A673 (cell line): Measurements from ENCODE around the gene TMEM97. TPM values are rescaled to one million over a fixed set of nuclear protein-coding genes. Genes with fewer than 3 reads are reported as not detected.

Experiments
- BruUV-seq: library from RNA; stranded (reverse); fragments of 400-500 nt; replicated peaks from 2 replicates; lab custom pipeline; 2021; lab: Mats Ljungman, UMichigan
- CTCF ChIA-PET: fragments of 300-600 bp; sonication (Branson Sonifier 250); formaldehyde crosslinking; loops from one replicate; lab custom pipeline; 2022; ENCODE audit warnings: antibody characterized with exemption; lab: Charles Lee
- POLR2A ChIA-PET: fragments of 300-600 bp; sonication (Branson Sonifier 250); formaldehyde crosslinking; loops from one replicate; lab custom pipeline; 2022; ENCODE audit warnings: antibody characterized with exemption; ENCODE audit not compliant: low non-redundant PET; lab: Charles Lee
- DNase-seq: peaks from one replicate; pipeline ENCODE4 v3.0.0-alpha.2; 2015; ENCODE audit warnings: low spot score
- H3K27ac ChIP-seq: fragments of 200-600 bp; sonication (generic); 2 replicates; pipeline ENCODE4 v1.5.1; 2016; ENCODE audit warnings: mixed run types, low read depth, mild to moderate bottlenecking, mixed read lengths, antibody characterized with exemption, low read length; ENCODE audit not compliant: poor library complexity, severe bottlenecking
- H3K27me3 ChIP-seq: fragments of 200-600 bp; sonication (generic); replicated peaks from 2 replicates; pipeline ENCODE4 v1.6.1; 2017; ENCODE audit warnings: mixed run types, low read depth, mild to moderate bottlenecking, mixed read lengths, antibody characterized with exemption, low read length; ENCODE audit not compliant: insufficient read depth, poor library complexity
- H3K36me3 ChIP-seq: fragments of 200-600 bp; sonication (generic); 2 replicates; pipeline ENCODE4 v1.6.1; 2016; ENCODE audit warnings: mixed run types, mild to moderate bottlenecking, mixed read lengths, antibody characterized with exemption, low read length; ENCODE audit not compliant: insufficient read depth, poor library complexity, severe bottlenecking
- H3K4me1 ChIP-seq: fragments of 200-600 bp; sonication (generic); 2 replicates; pipeline ENCODE4 v1.6.1; 2017; ENCODE audit warnings: mixed run types, mild to moderate bottlenecking, mixed read lengths, antibody characterized with exemption, low read length; ENCODE audit not compliant: insufficient read depth, poor library complexity, severe bottlenecking
- H3K4me3 ChIP-seq: fragments of 200-600 bp; sonication (generic); 2 replicates; pipeline ENCODE4 v1.5.1; 2016; ENCODE audit warnings: low read depth, mixed run types, mild to moderate bottlenecking, mixed read lengths, low read length; ENCODE audit not compliant: poor library complexity, severe bottlenecking
- H3K9me3 ChIP-seq: fragments of 200-600 bp; sonication (generic); 2 replicates; pipeline ENCODE4 v1.6.1; 2016; ENCODE audit warnings: mixed run types, low read depth, mild to moderate bottlenecking, mixed read lengths, antibody characterized with exemption, low read length; ENCODE audit not compliant: poor library complexity, severe bottlenecking
- CTCF ChIP-seq: fragments of 300-800, 200-600 bp; sonication (generic); conservative IDR thresholded peaks from 2 replicates; pipeline ENCODE4 v1.5.1; 2017; ENCODE audit warnings: low read depth, mild to moderate bottlenecking, antibody characterized with exemption, low read length, moderate library complexity, mixed read lengths
- EZH2 ChIP-seq: fragments of 200-600 bp; sonication (generic); IDR thresholded peaks from 2 replicates; pipeline ENCODE4 v1.6.1; 2017; ENCODE audit warnings: borderline replicate concordance, low read depth, mild to moderate bottlenecking, mixed read lengths, antibody characterized with exemption, low read length; ENCODE audit not compliant: poor library complexity, severe bottlenecking
- intact Hi-C: fragments of 100-400 bp; cut with micrococcal nuclease; formaldehyde crosslinking; loops from one replicate; pipeline ENCODE4 v1.10.0; 2022; ENCODE audit not compliant: unreplicated experiment
- total RNA-seq: library from RNA; stranded (reverse); gene quantifications from 2 replicates; pipeline ENCODE4 v1.2.3, GENCODE V29; 2021

TMEM97 gene
- total RNA-seq, 1 experiment from 2014 or later, result 134 TPM

GRCh38 chr17:28370035-28370743 lies 51.2 kb downstream of the TMEM97 start, which contains the start of gene VTN:
Gene VTN (minus strand): TSS chr17:28370307. CDS start chr17:28370203, 104 bp downstream.
- Histone ChIP-seq H3K9me3 (no peaks in the 10 kb centered on the region), H3K27ac (peak within 1 kb of the TSS; percentile 47), H3K36me3 (no peaks in the 10 kb centered on the region), H3K4me1 (peaks cover 17% of the 10 kb centered on the region), H3K4me3 (peak within 1 kb of the TSS; percentile 87), H3K27me3 (no peaks in the 10 kb centered on the region)
- ChIA-PET POLR2A (no interaction called here), CTCF (no interaction called here)
- intact Hi-C loops, result no loop called here
- no TSS peak for BruUV-seq
- DNase-seq, result peak; percentile 9
- TF ChIP-seq EZH2 (no peak), CTCF (no peak)

- no TSS peak for BruUV-seq
- intact Hi-C loops, result no loop called here
- Histone ChIP-seq H3K4me1 (peaks cover 17% of the 10 kb centered on the region), H3K27me3 (no peaks in the 10 kb centered on the region), H3K4me3 (peak overlapping the region; percentile 87), H3K9me3 (no peaks in the 10 kb centered on the region), H3K27ac (peak overlapping the region; percentile 47), H3K36me3 (no peaks in the 10 kb centered on the region)
- no peak for DNase-seq
- POLR2A ChIA-PET, result no interaction called here
- CTCF ChIA-PET, result no interaction called here
- TF ChIP-seq EZH2 (no peak), CTCF (no peak)
These were observed 51.7 kb downstream of the TMEM97 start for GRCh38 chr17:28370744-28371103.

GRCh38 chr17:28371245-28372202 lies 52.5 kb downstream of the TMEM97 start, which contains the start of gene SARM1:
Gene SARM1 (plus strand): TSS chr17:28371694. CDS start chr17:28372033, 339 bp downstream.
- peak; percentile 98 for DNase-seq
- intact Hi-C loops, result no loop called here
- peak within 1 kb of the TSS; percentile 87 for H3K4me3 ChIP-seq
- no TSS peak for BruUV-seq
- no peaks in the 10 kb centered on the region for H3K9me3 ChIP-seq
- H3K36me3 ChIP-seq, result no peaks in the 10 kb centered on the region
- ChIA-PET POLR2A (interaction anchor here (1.3 kb wide), 1 partner anchor 14 kb away, joined by 3 read pairs; a partner anchor contains a TSS), CTCF (no interaction called here)
- no peaks in the 10 kb centered on the region for H3K27me3 ChIP-seq
- peak within 1 kb of the TSS; percentile 64 for H3K27ac ChIP-seq
- TF ChIP-seq CTCF, result no peak
- TF ChIP-seq EZH2, result no peak
- peaks cover 17% of the 10 kb centered on the region for H3K4me1 ChIP-seq
